ENCODE results near the gene PRF1.
"Not testable (repeated sequence)": the region's sequence is repeated elsewhere in the genome, so short reads cannot be mapped to it uniquely, and the experiment has no call there.

PRF1 gene

GRCh38 chr10:70617798-70618568 is 15.4 kb upstream of the PRF1 start:
- no peak for DNase-seq

DNA sequence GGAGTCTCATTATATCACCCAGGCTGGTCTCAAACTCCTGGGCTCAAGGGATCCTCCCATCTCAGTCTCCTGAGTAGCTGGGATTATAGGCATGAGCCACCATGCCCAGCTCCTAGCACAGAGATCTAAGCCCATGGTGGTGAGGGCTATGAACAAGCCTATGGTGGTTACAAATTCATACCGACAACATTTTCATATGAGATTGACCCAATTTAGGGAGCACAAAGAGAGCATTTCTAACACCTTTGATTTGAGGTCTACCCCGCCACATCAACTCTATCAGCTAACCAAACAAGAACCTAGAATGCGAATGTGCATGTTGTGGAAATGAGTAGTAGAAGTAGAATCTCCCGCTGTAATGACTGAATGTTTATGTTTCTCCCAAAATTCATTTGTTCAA is 14.2 kb upstream of the PRF1 start:
- no peak for DNase-seq

DNA sequence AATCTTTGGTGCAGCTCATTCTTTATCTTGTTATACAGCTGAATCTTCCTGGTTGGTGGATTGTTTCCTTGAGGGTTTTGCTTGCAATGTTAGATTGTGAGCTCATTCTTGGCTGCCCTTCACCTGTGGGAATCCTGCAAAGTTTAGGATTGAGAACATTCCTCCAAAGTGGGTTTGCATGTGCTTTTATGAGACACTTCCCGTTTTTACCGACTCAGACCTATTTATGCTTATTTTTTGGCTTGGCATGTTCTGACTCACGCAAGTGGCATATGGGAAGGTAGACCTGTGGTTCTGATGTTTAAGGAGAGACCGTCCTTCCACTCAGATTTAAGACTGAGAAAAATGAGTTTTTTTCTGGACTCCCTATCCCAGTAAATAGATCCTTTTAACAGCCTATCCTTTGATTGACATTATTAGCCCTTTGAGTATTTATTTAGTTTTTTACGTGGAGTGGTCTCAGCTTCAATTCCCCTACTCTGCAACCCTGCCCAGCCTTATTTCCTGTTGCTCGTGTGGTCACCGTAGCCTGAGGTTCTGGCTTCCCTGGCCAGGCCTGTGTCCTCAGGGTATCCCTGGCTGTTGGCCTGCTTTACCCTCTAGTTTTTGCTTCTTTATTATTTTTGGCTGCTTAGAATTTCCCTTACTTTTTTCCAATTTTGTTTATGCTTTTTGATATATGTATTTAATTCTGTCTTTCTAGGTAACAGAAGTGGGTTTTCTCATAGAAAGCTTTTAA is 13.4 kb upstream of the PRF1 start:
- no peak for DNase-seq

- DNase-seq, result no peak
Observed at GRCh38 chr10:70615211-70615610, 12.7 kb upstream of the PRF1 start.

GRCh38 chr10:70614364-70614763 is 11.8 kb upstream of the PRF1 start:
- DNase-seq, result not testable (repeated sequence)

- no peak for DNase-seq
Observed at GRCh38 chr10:70613941-70614340, 11.4 kb upstream of the PRF1 start.

- DNase-seq, result no peak
Observed at GRCh38 chr10:70607936-70608335, 5.4 kb upstream of the PRF1 start.

- DNase-seq, result no peak
Observed at GRCh38 chr10:70605161-70605560, 2.6 kb upstream of the PRF1 start.

GRCh38 chr10:70604106-70604505 is 1.6 kb upstream of the PRF1 start:
- DNase-seq, result no peak

GRCh38 chr10:70603449-70603801 is 884 bp upstream of the PRF1 start:
- DNase-seq, result peak; percentile 10

DNA sequence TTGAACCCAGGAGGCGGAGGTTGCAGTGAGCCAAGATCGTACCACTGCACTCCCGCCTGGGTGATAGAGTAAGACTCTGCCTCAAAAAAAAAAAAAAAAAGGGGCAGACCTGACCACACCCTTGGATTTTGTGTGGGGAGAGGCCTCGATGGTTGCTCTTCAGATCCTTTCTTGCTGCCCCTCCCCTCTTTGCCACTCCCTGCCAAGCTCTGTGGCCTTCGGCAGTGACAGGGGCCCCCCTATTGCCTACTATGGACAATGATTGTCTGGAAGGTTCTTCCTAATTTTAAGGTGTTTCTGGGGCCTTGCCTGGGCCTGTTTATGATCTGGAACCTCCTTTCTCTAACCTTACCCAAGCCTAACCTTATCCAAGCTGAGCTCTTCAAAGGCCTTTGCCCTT is 795 bp downstream of the PRF1 start:
- no peak for DNase-seq

GRCh38 chr10:70600512-70601395 is 1.8 kb downstream of the PRF1 start:
- no peak for DNase-seq

GRCh38 chr10:70599791-70600190 is 2.8 kb downstream of the PRF1 start:
- no peak for DNase-seq

GRCh38 chr10:70599319-70599718 is 3.2 kb downstream of the PRF1 start:
- DNase-seq, result no peak

DNA sequence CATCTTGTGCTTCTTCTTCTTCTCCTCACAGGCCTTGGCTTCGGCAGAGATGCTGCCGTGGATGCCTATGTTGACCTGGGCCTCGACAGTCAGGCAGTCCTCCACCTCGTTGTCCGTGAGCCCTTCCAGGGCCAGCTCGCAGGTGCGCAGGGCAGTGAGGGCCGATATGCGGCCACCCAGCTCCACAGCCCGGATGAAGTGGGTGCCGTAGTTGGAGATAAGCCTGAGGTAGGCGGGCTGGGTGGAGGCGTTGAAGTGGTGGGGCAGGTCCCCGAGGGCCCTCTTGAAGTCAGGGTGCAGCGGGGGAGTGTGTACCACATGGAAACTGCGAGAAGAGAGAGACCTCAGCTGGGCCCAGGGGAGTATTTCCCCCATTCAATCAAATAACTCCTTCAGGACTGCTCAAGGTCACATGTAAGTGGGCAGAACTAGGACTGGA is 3.7 kb downstream of the PRF1 start:
- no peak for DNase-seq

- no peak for DNase-seq
Observed at GRCh38 chr10:70597856-70598815, 4.4 kb downstream of the PRF1 start.

GRCh38 chr10:70596860-70597809 is 5.4 kb downstream of the PRF1 start:
- DNase-seq, result no peak

- no peak for DNase-seq
Observed at GRCh38 chr10:70596110-70596798, 6.3 kb downstream of the PRF1 start.

DNA sequence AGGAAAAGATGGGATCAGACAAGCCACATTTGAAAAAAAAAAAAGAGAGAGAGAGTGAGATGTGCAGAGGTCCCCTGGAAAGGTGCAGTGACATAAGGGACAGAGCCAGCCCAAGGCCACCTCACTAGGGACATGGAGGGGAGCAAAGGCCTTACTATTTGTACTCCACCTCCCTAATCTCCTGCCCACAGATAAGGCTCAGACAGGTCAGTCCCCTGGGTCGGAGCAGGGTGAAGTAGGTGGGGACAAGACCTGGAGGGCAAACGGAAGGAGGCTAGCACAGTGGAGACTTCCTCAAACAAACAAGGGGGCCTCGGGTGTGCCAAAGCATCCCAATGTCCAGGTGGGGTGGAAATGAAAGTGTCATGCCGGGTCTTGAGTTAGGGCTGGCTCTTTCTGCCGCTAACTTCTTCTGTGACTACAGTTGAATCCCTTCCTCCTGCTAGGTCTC is 7.0 kb downstream of the PRF1 start:
- DNase-seq, result no peak

- DNase-seq, result no peak
Observed at GRCh38 chr10:70594161-70594560, 8.4 kb downstream of the PRF1 start.
